ENCODE results near the gene LECT2. TPM values are rescaled to one million over a fixed set of nuclear protein-coding genes. Genes with fewer than 3 reads are reported as not detected.

Gene LECT2
- total RNA-seq: not detected in 2 replicates

DNA sequence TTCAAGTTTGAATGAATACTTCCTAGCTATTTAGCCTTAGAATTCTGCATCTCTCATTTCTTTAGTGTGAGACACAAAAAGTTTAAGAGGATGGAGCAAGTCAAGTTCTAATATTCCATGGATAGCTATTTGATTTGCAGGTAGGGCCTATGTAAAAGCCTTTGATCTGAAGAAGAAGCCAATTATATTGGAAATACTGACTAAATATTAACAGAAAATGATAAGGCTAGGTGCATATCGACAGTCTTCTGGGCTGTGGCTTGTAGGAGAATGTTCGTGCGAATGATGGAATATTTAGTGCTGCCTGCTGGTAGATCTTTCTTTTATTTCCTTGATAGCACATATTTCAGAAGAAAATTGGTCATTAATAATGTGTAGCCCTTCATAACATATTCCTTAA lies at the start of gene LECT2:
Gene LECT2, minus strand, starts transcription at position 85 of the 400 bp plus-strand sequence. CDS start 150 bp downstream, outside the sequence.

Other genes starting within 250 kb of the LECT2 start
- not detected in 2 replicates for gene SLC25A48, start 120.3 kb downstream of the LECT2 start, total RNA-seq
- gene IL9, start 59.1 kb downstream of the LECT2 start, total RNA-seq: not detected in 2 replicates
- 386 and 430 TPM in 2 replicates for gene TGFBI, start 74.0 kb upstream of the LECT2 start, total RNA-seq
- gene SMAD5, start 177.9 kb upstream of the LECT2 start, total RNA-seq: 55.5 and 66.1 TPM in 2 replicates
- gene SMIM32, start 238.2 kb upstream of the LECT2 start, total RNA-seq: not detected in 2 replicates

All from subcutaneous preadipocyte (primary cell).